ENCODE measurements around the gene HS6ST1.

DNA sequence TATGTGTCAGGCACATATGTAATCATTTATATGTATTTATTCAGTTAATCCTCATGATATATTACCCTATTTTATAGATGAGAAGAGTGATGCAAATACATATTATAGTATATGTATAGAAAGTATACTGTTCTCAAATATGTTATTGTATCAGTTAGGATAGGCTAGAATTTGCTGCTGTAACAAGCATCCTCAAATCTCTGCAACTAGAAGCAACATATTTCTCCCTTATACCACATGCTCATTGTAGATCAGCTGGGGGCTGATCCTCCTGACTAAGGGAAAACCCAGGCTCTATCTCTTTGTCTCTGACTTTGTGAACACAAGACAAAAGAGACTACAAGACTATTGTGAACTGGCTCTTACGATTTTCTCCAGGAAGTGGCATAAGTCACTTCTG is 24.8 kb upstream of the HS6ST1 start:
- TF ChIP-seq, protein P1, sequence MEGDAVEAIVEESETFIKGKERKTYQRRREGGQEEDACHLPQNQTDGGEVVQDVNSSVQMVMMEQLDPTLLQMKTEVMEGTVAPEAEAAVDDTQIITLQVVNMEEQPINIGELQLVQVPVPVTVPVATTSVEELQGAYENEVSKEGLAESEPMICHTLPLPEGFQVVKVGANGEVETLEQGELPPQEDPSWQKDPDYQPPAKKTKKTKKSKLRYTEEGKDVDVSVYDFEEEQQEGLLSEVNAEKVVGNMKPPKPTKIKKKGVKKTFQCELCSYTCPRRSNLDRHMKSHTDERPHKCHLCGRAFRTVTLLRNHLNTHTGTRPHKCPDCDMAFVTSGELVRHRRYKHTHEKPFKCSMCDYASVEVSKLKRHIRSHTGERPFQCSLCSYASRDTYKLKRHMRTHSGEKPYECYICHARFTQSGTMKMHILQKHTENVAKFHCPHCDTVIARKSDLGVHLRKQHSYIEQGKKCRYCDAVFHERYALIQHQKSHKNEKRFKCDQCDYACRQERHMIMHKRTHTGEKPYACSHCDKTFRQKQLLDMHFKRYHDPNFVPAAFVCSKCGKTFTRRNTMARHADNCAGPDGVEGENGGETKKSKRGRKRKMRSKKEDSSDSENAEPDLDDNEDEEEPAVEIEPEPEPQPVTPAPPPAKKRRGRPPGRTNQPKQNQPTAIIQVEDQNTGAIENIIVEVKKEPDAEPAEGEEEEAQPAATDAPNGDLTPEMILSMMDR (tag by site-specific recombination; IDR thresholded peaks at IDR 0.05), result no peak
- TF ChIP-seq, protein P2, sequence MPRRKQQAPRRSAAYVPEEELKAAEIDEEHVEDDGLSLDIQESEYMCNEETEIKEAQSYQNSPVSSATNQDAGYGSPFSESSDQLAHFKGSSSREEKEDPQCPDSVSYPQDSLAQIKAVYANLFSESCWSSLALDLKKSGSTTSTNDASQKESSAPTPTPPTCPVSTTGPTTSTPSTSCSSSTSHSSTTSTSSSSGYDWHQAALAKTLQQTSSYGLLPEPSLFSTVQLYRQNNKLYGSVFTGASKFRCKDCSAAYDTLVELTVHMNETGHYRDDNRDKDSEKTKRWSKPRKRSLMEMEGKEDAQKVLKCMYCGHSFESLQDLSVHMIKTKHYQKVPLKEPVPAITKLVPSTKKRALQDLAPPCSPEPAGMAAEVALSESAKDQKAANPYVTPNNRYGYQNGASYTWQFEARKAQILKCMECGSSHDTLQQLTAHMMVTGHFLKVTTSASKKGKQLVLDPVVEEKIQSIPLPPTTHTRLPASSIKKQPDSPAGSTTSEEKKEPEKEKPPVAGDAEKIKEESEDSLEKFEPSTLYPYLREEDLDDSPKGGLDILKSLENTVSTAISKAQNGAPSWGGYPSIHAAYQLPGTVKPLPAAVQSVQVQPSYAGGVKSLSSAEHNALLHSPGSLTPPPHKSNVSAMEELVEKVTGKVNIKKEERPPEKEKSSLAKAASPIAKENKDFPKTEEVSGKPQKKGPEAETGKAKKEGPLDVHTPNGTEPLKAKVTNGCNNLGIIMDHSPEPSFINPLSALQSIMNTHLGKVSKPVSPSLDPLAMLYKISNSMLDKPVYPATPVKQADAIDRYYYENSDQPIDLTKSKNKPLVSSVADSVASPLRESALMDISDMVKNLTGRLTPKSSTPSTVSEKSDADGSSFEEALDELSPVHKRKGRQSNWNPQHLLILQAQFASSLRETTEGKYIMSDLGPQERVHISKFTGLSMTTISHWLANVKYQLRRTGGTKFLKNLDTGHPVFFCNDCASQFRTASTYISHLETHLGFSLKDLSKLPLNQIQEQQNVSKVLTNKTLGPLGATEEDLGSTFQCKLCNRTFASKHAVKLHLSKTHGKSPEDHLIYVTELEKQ (tag by site-specific recombination; IDR thresholded peaks at IDR 0.05; ENCODE audit: borderline replicate concordance), result no peak
- TF ChIP-seq, protein P3, sequence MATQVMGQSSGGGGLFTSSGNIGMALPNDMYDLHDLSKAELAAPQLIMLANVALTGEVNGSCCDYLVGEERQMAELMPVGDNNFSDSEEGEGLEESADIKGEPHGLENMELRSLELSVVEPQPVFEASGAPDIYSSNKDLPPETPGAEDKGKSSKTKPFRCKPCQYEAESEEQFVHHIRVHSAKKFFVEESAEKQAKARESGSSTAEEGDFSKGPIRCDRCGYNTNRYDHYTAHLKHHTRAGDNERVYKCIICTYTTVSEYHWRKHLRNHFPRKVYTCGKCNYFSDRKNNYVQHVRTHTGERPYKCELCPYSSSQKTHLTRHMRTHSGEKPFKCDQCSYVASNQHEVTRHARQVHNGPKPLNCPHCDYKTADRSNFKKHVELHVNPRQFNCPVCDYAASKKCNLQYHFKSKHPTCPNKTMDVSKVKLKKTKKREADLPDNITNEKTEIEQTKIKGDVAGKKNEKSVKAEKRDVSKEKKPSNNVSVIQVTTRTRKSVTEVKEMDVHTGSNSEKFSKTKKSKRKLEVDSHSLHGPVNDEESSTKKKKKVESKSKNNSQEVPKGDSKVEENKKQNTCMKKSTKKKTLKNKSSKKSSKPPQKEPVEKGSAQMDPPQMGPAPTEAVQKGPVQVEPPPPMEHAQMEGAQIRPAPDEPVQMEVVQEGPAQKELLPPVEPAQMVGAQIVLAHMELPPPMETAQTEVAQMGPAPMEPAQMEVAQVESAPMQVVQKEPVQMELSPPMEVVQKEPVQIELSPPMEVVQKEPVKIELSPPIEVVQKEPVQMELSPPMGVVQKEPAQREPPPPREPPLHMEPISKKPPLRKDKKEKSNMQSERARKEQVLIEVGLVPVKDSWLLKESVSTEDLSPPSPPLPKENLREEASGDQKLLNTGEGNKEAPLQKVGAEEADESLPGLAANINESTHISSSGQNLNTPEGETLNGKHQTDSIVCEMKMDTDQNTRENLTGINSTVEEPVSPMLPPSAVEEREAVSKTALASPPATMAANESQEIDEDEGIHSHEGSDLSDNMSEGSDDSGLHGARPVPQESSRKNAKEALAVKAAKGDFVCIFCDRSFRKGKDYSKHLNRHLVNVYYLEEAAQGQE (tag by site-specific recombination; IDR thresholded peaks at IDR 0.05), result no peak
- TF ChIP-seq, protein P4, sequence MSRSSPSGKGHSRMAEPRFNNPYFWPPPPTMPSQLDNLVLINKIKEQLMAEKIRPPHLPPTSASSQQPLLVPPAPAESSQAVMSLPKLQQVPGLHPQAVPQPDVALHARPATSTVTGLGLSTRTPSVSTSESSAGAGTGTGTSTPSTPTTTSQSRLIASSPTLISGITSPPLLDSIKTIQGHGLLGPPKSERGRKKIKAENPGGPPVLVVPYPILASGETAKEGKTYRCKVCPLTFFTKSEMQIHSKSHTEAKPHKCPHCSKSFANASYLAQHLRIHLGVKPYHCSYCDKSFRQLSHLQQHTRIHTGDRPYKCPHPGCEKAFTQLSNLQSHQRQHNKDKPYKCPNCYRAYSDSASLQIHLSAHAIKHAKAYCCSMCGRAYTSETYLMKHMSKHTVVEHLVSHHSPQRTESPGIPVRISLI (tag by site-specific recombination; IDR thresholded peaks at IDR 0.05), result no peak
- TF ChIP-seq ZNF426 (tag by site-specific recombination; IDR thresholded peaks at IDR 0.05) (no peak), ZNF133 (tag by site-specific recombination; IDR thresholded peaks at IDR 0.05) (no peak), ZNF140 (tag by site-specific recombination; IDR thresholded peaks at IDR 0.05) (no peak)
